Measurements from ENCODE around the gene AP1S1.

DNA sequence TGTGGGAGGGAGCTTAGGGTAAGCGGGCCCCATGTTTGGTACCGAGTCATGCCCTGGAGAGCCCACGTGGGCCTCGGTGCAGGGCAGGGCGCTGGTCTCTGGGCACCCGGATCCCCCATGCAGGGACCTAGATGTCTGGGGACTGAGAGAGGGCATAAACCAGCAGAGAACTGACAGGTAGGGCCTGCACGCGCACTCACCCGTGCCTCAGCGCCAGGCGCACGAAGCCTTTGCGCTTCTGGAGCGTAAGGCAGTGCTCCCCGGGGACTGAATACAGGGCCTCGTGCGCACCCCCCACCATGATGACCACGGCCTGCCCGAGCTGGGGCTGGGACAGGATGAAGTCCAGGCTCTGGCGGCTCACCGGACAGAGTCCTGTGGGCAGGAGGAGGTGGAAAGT is 43.7 kb downstream of the AP1S1 start:
- TF ChIP-seq EZH2 (IDR thresholded peaks at IDR 0.05; ENCODE audit: low read length): no peak
- TF ChIP-seq CTCF (optimal IDR thresholded peaks at IDR 0.05 in 1 of 3, IDR thresholded peaks at IDR 0.05 in 1 of 3, conservative IDR thresholded peaks at IDR 0.05 in 1 of 3; ENCODE audit: extremely low read depth in 1 of 3, insufficient read depth in 2 of 3, low read length in 3 of 3): no peak

Data from keratinocyte (primary cell).